ENCODE measurements around the gene EVI5. TPM values are rescaled to one million over a fixed set of nuclear protein-coding genes. Genes with fewer than 3 reads are reported as not detected.

EVI5 gene
- total and polyA plus RNA-seq, 10 of the 15 experiments (the other 5 are each of a cell fraction or from before 2014, with no cell fraction given): 0.27 to 6.8 (median 1.7) TPM

- no peak for TF ChIP-seq E4F1 (IDR thresholded peaks at IDR 0.05; ENCODE audit: borderline replicate concordance, partially characterized antibody)
- 0 out of 2 replicates have a peak, but pooled peaks have one; percentile 26 for TF ChIP-seq SIN3A (IDR thresholded peaks at IDR 0.05; ENCODE audit: low read depth, low read length)
- TF ChIP-seq IKZF1 (conservative IDR thresholded peaks at IDR 0.05): peak; percentile 84
- peak; percentile 92 for TF ChIP-seq GATAD2B (conservative IDR thresholded peaks at IDR 0.05; ENCODE audit: low read depth)
- TF ChIP-seq NR2F1 (conservative IDR thresholded peaks at IDR 0.05): peak; percentile 68; the same call in 1 of the 2 replicates
- peak; percentile 80 for TF ChIP-seq DPF2 (IDR thresholded peaks at IDR 0.05)
- TF ChIP-seq MYC (IDR thresholded peaks at IDR 0.05; ENCODE audit: insufficient read depth, insufficient read length, insufficient replicate concordance, low read length, severe bottlenecking): no peak
- TF ChIP-seq FOXM1 (IDR thresholded peaks at IDR 0.05; ENCODE audit: low read depth, low read length): peak; percentile 13; the same call in 1 of the 2 replicates
- TF ChIP-seq ZNF217 (IDR thresholded peaks at IDR 0.05): 0 out of 2 replicates have a peak, but pooled peaks have one; percentile 58
- TF ChIP-seq RUNX3 (IDR thresholded peaks at IDR 0.05; ENCODE audit: low read length): 0 out of 2 replicates have a peak, but pooled peaks have one; percentile 7
- TF ChIP-seq MAX (IDR thresholded peaks at IDR 0.05; ENCODE audit: low read depth, low read length): peak; percentile 36; the same call in 1 of the 2 replicates
Observed at GRCh38 chr1:92486251-92487077, 298.4 kb downstream of the EVI5 start, which contains the start of gene GFI1 (continued).
